HG02943 (cell line): ENCODE measurements around the gene FEM1B.
A peak's percentile ranks its signal among the peaks of the same experiment; 100 is the strongest.

Experiments
- ATAC-seq: cut with Tn5 transposase; IDR thresholded peaks from one replicate; pipeline ENCODE4 v1.9.1; 2021; ENCODE audit warnings: mild to moderate bottlenecking, low read depth, moderate library complexity; ENCODE audit not compliant: unreplicated experiment

The FEM1B gene

DNA sequence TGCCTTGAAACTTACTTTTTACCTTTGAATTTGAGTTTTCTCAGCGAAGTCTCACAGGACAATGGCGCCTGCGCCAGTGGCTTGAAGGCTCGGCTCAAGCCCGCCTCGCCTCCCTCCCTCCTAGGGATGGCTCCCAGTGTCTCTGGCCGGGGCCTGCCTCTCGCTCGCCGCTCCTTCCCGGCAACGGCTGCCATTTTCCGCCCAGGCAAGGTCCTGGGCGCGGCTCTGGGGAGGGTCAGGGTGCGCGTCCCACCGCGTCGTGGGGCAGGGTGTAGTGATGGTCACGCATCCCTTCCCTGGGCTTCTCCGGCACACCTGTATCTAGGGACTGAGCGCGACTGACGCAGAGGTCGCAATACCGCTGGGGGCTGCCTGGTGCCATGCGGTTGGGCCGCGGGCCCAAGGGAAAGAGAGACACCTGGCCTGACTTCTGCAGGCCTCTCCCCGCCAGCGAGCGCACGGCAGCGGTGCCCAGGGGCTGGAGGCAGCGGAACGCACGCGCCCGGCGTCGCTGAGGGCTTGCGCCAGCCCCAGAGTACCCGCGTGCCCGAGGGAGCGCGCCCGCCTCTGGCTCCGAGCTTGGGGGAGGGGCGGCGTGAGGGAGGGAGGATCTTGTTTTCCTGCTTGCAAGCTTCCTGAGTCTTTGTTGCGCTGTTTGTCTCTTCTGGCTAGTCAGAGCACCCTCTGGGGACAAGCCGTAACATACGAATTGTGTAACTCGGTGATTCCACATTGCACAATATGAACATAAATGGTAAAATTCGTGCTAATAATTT lies 20.7 kb upstream of the FEM1B start:
- no peak for ATAC-seq

GRCh38 chr15:68258692-68259091 lies 18.9 kb upstream of the FEM1B start:
- no peak for ATAC-seq

GRCh38 chr15:68259883-68260282 lies 17.7 kb upstream of the FEM1B start:
- ATAC-seq: no peak

DNA sequence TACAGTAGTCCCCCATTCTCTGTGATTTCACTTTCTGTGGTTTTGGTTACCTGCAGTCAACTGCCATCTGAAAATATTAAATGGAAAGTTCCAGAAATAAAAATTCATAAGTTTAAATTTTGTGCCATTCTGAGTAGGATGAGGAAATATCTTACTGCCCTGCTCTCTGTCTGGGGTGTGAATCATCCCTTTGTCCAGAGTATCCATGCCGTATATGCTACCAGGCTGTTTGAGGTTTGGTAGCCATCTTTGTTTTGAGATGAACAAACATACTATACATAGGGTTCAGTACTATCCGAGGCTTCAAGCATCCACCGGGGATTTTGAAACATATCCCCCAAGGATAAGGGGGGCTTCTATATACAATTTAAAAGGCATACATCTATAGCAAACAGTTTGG lies 16.3 kb upstream of the FEM1B start:
- no peak for ATAC-seq

DNA sequence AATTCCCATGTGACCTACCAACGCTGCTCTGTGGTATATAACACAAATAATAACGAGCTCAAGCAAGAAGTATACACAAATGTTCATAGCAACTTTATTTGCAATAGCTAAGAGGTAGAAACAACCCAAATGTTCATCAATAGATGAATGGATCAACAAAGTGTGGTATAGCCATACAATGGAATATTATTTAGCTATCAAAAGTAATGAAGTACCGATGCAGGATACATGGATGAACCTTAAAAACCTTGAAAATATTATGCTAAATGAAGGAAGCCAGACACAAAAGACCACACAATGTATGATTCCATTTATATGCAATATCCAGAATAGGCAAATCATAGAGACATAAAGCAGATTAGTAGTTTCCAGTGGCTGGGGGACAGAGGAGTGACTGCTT lies 15.6 kb upstream of the FEM1B start:
- no peak for ATAC-seq

GRCh38 chr15:68262514-68263356 lies 14.8 kb upstream of the FEM1B start:
- ATAC-seq: no peak

GRCh38 chr15:68264282-68264681 lies 13.3 kb upstream of the FEM1B start:
- no peak for ATAC-seq

DNA sequence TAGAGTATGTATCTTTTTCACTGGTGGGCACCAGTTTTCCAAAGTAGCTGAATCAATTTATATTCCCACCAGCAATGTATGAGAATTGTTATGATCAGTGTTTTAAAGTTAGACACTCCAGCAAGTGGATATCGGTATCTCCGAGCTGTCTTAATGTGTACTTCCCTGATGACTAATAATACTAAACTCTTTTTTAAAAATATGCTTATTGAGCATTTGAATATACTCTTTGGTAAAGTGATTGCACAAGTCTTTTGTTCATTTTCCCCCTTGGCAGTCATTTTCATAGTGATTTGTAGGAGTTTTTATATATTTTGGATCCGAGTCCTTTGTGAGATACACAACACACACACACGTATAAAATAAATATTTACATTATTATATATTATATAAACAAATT lies 12.5 kb upstream of the FEM1B start:
- no peak for ATAC-seq

DNA sequence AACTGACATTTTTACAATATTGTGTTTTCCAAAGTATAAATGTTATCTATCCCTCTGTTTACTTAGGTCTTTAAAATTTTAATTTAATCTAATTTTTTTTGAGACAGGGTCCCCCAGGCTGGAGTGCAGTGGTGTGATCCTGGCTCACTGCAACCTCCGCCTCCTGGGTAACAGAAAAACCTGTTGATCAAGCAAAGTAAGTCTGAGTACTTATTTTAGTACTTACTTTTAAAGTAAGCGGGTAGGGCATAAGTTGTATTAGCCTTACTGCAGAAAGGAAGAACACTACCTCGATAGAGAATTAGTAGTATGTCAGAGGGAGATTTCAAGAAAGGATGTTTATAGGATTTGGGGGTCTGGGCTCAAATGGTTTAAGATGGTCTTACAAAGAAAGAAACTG lies 11.9 kb upstream of the FEM1B start:
- no peak for ATAC-seq

DNA sequence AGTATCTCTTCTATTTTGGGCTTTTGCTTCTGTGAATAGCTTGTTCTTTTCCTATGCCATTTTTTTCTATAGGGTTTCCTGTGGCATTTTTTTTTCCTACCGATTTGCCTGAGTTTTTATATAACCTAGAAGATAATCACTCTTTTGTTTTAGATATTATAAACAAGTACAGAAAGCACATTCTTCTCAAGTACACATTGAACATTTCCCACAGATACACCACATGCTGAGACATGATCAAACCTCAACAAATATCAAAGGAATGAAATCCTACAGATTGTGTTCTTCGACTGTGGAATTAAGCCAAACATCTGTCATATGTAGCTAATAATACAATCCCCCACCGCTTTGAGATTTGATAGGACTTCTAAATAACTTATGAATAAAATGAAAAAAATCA lies 9.1 kb upstream of the FEM1B start:
- no peak for ATAC-seq

- no peak for ATAC-seq
Measured at GRCh38 chr15:68271854-68272471, 5.6 kb upstream of the FEM1B start.

DNA sequence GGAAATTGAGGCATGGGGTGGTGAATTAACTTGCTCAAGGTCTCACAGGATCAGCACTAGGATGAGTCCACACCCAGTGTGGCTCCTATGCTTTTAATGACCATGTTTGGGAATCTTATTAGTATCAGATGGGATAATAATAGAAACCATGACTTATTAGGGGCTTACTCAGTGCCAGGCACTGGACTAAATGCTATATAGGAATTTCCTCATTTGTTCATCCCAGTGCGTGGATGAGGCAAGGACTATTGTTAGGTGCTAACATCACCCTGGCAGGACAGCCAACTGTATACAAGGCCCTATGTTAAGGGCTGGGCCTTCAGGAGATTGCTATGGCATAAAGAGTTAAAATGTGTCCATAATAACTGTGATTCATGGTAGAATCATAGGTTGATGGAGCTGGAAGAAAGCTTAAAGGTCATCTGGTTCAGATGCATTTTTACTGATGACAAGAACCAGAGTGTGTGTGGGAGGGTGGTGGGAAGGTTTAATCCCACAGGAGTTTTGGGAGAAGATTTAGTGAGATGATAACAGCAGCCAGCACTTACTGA lies 4.7 kb upstream of the FEM1B start:
- no peak for ATAC-seq

DNA sequence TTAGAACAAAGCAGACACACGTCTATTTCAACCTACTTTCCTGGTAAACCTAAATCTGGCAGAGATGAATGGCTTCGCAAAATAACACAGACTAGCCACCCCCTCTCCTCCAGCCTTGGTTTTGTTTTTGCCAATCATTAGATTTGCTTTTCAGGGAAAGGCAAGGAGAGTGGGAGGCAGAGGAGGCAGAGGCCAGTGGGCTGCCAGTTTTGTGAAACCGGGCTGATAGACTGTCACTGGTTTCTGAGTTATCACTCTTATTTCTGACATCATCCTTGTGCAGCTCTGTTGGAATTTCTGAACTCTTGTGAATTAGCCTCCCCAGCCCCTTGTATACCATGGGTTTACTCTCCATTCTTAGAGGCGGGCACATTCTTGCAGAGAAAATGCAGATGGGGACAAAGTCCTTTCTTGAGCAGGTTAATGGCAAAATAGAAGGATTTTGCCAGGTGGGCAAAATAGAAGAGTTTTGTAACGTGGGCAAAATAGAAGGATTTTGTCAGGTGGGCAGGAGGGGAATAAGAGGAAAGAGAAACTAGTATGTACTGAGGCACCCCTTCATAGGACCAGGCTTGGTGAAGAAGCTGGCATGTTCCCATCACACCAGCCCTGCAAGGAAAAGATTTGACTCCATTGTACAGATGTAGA lies 3.2 kb upstream of the FEM1B start:
- no peak for ATAC-seq

DNA sequence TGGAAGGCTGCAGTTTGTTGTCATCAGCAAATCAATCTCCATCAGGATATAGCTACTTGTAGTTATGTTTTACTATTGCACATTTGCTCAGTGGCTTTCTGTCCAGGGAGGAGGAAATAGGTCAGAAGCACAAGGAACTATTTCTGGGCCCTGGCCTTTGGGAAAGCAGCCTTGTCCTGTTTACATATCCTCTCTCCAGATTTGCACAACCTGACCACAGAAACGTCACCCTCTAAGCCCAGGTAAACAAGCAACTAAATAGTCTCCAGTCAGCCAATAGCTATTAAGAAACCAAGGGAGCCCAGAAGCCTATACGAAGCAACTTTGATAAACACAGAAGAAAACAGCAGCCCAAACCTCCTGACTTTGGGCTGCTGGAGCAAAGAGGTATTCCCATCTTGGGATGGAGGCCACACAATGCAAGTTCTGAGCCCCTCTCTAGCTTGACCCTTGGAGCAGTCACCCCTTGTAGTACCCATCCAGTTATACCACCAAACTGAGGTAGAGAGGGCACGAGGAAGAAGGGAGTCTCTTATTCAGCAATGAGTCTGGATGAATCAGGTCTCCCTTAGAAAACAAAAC lies 2.3 kb upstream of the FEM1B start:
- ATAC-seq: no peak

DNA sequence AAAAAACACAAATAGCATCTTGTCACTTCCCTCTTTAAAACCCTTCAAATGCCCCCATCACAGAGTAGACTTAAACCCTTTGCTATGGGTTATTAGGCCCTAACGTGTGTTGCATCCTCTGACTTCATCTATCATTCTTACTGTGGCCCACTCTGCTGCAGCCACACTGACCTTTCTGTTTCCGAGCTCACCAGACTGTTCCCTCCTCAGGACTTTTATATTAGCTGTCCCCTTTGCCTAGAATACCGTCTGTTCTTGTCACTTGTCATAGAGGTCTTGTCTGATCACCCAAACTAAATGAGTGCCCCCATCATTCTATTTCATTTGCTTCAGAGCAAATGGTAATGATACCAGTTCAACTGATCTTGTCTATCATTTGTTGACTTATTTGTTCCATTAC lies 877 bp upstream of the FEM1B start:
- ATAC-seq: no peak

GRCh38 chr15:68277131-68277602 lies 378 bp upstream of the FEM1B start:
- ATAC-seq: peak; percentile 3

GRCh38 chr15:68278345-68278594 lies 725 bp downstream of the FEM1B start:
- no peak for ATAC-seq

DNA sequence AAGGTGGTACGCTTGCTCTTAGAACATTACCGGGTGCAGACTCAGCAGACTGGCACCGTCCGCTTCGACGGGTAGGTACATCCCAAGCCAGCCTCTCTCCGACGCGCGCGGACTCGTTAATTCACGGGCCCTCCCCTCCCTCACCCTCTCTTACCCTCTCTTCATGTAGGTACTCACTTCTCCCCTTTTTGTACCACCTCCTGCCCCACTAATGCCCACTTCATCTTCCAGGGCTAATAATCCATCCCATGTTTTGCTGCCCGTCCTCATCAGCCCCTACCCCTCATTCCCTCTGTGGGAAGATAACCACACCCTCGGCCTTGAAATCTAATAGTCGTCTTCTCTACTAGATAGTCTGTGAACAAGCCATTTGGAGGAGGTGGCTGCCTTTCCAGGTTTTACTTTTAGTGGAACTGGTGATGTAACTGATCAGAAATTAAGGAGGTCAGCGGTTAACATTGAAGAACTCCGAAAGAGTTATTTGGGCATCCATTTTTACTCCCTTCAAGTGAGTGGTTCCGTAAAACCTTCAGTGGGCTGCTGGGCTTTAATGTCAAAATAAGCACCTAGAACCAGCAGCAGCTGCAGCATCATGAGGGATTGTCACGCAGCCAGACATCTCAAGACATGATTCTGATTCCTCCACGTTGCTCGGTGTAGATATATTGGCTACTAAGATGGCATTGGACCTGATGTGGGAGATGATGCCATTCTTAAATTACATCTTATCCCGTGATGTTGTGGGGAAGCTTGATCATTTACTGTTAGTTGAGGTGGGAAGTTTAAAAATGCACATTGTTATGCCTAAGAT lies 1.3 kb downstream of the FEM1B start:
- ATAC-seq: no peak
